HG02623 (cell line): ENCODE measurements around the gene NCCRP1.

Source experiments
- ATAC-seq: cut with Tn5 transposase; IDR thresholded peaks from one replicate; pipeline ENCODE4 v1.9.1; 2021; ENCODE audit warnings: moderate library complexity; ENCODE audit not compliant: unreplicated experiment

Gene NCCRP1

DNA sequence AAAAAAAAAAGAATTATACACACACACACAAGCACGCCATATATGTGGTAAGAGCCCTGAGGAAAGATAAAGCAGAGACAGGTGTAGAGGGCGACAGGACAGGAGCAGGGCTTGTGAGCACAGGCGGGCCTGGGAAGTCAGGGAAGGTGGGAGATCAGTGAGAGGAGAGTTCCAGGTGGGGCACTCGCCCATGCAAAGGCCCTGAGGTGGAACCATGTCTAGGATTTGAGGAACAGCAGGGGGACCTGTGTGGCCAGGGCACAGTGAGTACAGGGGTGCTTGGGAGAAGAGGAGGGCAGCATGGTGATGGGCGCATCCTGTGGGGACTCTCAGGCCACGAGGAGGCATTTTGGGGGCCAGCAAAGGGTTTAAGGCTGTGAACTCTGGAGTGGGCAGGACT, 32.5 kb upstream of the NCCRP1 start:
- no peak for ATAC-seq

DNA sequence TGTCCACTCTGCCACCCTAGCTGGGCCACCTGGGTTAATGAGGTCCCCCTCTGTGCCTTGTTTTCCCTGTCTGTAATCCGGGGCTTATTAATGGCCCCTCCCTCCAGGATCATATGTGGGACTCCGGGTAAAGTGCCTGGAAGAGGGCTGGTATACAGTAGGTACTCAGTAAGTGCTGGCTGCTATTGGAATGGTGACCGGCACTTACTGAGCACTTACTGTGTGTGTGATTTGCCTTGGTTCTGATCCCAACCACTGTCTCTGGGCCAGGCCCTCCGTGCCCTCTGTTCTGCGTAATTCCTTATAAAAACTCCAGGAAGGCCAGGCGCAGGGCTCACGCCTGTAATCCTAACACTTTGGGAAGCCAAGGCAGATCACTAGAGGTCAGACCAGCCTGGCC, 30.9 kb upstream of the NCCRP1 start:
- no peak for ATAC-seq

DNA sequence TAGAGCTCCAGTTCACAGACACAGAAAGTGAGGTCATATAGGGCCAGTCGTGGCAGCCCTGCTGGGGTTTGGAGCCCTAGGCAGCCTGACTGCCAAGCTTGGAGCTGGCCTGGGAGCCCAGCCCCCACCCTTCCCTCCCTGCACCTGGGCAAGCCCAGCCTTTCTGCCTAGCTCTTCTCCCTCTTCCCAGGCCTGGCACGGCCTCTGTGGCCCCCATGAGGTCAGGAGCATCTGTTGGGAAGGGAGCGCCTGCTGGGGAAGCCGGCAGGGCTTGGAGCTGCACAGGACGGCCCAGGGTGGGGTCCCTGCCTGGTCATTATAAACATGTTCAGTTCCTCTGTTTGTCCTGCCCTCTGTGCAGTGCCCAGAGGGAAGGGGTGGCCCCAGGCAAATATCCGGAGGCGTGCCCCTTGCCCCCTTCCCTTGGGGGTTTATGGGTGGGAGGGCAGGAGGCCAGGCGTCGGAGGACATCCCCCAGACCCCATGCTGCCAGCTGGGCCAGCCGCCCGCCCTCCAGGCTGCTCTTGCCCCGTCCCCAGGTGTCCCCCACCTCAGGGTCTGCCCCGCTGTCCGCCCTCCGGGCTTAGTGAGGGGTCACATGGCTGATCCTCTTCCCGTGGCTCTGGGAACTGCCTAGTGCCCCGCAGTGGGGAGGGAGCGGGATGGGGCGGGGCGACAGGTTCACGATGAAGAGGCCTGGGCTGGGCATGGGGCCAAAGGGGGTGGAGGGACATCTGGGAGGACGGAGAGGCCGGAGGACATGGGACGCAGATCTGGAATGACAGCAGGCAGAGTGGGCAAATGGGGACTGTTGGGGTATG, 30.0 kb upstream of the NCCRP1 start:
- no peak for ATAC-seq

DNA sequence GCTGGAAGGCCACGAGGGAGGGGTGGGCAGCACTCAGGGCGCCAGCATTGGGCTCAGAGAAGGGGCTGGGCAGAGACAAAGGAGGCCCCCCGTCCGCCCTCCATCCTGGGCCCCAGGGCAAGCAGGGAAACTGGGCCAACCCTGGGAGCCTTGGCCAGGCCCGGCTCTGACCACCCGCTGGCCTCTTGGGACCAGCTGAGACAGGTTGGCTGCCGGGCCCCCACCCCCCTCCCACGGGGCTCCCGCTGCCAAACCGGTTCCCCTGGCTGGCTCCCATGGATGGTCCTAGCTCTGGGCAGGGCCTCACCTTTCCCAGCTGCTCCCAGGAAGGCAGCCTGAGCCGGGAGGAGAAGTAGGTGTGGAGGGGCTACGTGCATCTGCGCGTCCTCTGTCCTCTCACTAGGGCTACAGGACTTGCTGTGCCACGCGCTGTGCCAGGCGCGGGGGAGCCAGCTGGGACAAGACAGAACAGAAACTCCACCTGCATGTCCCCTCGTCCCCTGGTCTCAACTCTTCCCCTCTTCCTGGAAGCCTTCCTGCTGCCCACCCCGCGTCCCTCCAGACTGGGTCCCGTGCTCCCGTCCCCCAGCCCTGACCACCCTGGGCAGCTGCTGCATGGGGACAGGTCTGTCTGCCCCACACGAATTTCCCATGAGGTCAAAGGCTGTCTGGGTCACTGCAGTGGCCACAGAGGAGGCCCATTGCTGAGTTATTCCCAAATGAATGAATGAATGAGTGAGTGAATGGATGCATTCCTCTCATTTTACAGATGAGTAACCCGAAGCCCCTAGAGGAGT, 29.1 kb upstream of the NCCRP1 start:
- ATAC-seq, result no peak

DNA sequence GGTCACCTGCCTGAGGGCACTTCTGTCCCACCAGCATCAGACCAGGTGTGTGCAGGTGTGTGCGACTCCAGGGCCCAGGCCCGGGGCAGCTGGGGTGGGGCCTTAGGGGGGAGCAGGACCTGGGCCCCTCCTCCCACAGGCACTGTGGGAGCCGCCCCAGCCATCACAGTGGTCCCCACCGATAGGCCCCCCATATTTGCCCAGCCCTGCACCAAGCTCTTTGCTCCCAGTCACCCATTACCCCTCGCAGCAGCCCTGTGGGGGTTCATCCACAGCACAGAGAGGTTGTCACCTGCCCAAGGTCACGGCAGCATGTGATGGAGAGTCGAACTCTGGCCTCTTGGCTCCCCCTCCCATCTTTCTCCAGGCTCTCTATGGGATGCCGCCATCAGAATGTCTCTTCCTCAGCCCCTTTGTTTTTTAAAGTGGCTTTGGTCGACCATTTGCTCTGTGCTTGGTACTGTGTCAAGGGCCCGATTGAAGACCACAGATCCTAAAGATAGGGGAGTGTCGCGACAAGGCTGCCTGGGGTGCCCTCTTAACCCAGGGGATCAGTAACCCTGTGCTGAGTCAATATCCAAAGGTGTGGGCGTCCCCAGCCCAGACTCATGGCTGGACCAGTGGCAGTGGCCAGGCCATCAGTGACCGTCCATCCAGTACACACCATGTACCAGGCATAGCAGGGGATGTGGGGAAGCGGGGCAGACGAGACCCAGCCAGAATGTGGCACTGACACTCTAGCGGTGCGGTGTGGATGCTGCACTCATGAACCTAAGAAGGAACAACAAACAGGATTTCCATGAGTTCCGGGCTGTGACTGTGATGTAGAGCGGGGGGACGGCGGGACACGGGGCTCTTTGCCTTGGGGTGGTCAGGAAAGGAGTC, 28.3 kb upstream of the NCCRP1 start:
- ATAC-seq, result no peak

DNA sequence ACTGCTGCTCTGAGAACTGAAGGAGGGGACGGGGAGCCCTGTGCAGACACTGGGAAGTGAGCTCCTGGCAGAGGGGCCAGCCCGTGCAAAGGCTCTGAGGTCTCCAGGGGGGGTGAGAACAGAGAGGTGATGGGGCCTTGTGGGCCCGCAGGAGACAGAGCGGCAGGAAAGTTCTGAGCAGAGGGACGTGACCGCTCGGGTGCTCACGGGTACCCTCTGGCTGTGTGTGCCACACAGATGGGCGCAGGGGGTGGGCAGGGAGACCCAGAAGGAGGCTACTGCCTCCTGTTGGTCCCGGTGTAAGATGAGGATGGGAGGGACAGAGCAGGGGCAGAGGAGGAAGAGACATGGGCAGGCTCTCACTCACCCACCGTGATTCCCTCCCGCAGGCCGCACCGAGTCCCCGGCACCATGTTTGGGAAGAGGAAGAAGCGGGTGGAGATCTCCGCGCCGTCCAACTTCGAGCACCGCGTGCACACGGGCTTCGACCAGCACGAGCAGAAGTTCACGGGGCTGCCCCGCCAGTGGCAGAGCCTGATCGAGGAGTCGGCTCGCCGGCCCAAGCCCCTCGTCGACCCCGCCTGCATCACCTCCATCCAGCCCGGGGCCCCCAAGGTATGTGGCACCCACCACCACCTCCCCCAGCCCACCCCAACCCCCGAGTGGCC, 27.5 kb upstream of the NCCRP1 start:
- no peak for ATAC-seq

DNA sequence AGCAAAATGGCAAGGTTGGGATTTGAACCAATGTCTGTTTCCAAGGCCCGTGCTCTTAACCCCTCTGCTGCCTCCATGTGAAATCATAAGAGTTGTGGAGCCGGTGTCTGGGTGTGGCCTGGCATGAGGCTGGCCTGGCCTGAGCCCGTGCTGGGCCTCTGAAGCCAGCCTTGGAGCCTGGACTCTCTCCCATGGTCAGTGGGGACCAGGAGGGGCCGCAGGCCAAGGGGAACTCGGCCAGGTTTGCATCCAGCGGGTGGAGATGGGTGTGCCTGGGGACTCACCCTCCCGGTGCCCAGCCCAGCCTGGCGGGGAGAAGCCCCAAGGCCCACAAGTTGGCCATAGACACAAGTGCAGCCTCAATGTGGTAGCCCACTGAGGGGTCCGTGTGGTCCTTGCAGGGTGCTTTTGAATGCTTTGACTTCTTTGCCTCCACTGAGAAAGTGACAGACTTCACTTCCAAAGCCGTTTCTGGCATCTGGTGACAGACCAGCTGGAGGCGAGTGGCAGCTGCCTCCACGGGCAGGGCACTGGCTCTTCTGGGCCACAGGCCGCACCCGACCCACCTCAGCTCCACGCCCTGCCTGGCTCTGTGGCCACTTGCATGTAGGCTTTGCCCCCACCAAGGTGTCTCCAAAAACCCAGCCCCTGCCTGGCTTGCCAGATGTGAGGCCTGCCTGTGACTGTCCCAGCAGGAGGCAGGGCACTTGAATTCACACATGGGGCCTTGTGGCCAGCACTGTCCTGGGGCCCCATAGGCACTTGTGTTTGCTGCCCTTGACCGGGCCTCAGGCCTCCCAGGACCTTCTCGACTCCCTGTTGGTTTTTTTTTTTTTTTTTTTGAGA, 26.2 kb upstream of the NCCRP1 start:
- ATAC-seq, result no peak

DNA sequence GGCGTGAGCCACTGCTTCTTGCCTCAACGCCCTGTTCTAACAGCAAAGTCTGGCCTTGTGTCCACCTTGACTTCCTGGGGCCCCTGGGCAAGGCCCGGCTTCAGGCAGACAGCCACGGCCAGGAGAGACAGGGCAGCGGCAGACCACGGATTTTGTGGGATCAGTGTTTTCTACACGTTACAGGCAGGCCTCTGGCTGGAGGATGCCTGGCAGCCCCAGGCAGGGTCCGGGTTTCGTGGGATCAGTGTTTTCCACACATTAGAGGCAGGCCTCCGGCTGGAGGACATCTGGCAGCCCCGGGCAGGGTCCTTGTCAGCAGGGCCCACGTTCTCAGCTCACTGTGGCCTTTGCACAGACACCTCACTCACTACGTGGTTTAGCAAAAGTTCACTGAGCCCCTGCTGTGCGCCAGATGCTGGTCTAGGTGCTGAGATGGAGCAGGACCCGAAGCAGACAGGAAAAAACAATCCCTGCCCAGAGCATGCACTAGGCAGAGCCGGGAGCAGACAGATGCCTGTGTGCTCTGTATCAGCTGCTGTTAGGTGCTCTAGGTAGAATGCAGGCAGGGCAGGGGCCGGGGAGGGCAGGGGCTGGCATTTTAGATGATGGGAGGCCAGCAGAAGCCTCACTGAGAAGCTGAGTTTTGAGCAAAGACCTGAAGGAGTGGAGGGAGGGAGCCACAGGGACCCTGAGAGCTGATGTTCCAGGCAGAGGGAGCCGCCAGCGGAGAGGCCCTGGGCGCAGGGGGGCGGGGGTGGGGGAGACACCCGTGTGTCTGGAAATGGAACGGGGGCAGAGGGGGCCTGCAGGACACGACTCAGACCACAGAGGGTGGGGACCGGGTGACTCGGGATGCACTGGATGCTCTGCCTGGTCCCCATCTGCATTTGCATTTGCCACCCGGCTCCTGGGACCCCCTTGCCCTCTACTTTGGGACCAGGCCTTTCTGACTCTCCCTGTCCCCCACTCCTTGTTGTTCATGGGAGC, 25.0 kb upstream of the NCCRP1 start:
- no peak for ATAC-seq

DNA sequence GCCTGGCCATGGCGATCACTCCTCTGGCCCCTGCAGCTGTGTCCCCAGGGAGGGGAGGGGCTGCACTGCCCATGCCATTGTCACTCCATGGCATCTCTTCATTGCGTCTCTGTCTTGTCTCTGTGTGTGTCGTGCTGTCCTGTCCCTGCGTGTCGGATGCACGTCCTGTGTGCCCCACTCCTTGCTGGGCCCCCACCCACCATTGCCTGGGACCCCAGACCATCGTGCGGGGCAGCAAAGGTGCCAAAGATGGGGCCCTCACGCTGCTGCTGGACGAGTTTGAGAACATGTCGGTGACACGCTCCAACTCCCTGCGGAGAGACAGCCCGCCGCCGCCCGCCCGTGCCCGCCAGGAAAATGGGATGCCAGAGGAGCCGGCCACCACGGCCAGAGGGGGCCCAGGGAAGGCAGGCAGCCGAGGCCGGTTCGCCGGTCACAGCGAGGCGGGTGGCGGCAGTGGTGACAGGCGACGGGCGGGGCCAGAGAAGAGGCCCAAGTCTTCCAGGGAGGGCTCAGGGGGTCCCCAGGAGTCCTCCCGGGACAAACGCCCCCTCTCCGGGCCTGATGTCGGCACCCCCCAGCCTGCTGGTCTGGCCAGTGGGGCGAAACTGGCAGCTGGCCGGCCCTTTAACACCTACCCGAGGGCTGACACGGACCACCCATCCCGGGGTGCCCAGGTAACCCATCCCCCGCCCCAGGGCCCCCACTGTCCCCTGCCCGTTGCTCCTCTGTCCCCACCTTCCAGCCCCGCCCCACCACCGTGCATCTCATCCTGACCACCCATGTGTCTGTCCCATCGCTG, 23.9 kb upstream of the NCCRP1 start:
- no peak for ATAC-seq

DNA sequence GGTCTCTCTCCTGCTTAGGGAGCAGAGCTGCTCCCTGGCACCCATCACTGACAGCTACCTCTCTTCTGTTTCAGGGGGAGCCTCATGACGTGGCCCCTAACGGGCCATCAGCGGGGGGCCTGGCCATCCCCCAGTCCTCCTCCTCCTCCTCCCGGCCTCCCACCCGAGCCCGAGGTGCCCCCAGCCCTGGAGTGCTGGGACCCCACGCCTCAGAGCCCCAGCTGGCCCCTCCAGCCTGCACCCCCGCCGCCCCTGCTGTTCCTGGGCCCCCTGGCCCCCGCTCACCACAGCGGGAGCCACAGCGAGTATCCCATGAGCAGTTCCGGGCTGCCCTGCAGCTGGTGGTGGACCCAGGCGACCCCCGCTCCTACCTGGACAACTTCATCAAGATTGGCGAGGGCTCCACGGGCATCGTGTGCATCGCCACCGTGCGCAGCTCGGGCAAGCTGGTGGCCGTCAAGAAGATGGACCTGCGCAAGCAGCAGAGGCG, 23.2 kb upstream of the NCCRP1 start:
- no peak for ATAC-seq

DNA sequence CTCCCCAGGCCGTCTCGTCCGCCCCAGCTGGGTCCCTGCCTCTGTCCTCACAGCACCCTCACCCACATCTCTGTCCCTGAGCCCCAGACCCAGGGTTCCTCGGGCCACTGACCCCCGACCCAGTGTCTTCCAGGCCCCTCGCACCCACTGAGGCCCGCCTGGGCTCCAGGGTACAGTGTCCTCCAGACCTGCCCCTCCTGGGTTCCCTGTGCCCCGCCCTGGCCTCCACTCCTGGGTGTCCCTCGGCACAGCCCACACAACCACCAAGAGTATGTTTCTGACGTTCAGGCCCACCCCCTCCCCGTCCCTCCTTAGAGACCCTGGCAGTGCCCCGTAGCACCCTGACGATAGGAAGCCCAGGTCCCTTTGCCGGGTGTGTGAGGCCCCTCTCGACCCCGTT, 22.6 kb upstream of the NCCRP1 start:
- ATAC-seq, result no peak

DNA sequence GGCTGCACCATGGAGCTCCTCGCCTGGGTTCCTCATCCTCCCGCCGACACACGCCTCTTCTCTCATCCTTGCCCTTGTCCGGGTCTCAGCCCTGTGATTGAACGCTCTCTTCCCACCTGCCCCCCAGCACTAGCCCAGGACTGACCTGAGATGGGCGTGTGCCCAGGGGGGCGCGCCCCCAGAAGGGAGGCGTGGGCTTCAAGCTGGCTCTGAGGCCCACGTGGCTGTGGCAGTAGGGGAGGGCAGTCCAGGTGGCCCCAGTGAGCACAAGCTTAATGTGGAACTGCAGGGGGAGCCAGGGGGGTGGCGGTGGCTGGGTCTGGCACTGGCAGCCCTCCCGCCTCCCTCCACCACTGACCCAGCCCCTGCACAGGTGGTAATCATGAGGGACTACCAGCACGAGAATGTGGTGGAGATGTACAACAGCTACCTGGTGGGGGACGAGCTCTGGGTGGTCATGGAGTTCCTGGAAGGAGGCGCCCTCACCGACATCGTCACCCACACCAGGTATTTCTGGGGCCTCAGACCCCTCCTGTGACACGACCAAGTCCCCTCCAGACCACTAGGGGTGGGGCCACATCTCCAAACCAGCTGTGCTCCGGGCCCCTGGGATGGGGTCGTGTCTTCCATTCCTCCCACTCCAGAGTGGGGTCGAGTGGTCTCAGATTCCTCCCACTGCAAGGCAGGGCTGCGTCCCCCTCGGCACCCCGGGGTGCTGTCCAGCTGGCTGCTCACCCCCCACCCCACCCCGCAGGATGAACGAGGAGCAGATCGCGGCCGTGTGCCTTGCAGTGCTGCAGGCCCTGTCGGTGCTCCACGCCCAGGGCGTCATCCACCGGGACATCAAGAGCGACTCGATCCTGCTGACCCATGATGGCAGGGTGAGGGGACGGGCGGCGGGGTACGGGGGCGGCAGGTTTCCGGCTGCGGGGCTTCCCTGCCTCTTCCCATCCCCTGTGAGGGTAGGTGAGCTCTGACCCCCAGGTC, 21.9 kb upstream of the NCCRP1 start:
- no peak for ATAC-seq

DNA sequence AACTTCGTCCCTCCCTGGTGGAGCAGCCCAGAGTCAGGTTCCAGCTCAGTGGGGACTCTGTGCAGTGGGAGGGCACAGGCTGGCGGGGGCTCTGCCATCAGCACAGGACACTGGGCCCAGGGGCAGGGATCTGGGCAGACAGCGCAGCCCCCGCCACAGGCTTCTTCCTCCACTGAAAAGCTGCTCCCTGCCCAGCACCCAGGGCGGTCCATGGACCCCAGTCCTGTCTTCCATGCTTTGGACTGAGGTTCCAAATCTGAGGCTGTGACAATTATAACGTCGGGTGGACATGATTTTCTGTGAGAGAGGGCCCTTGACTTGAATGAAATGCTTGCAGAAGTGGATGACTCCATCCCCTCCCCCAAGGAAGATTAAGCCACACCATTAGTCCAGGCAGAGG, 21.2 kb upstream of the NCCRP1 start:
- ATAC-seq, result no peak

DNA sequence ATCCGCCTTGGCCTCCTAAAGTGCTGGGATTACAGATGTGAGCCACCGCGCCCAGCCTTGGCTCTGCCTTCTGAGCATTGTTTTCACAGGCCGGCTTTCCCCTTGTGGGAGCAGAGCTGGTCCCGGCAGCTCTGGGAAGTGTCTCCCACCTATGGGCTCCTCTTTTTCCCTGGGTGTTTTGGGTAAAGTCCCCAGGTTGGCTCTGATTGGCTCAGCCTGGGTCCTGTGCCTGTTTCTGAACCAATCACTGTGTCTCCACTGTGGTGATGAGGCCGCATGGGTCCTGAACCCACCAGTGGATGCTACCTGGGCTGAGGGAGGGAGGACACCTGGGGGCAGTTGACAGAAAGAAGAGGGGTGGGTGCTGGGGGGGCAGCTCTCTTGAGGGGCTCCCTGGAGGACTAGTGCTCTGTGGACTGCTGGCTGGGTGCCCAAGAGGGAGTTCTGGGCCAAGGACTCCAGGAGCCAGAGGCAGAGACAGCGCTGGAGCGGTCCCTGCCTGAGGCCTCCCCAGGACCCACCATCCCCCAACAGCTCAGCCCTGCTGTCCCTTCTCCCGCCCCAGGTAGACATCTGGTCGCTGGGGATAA, 19.6 kb upstream of the NCCRP1 start:
- no peak for ATAC-seq

DNA sequence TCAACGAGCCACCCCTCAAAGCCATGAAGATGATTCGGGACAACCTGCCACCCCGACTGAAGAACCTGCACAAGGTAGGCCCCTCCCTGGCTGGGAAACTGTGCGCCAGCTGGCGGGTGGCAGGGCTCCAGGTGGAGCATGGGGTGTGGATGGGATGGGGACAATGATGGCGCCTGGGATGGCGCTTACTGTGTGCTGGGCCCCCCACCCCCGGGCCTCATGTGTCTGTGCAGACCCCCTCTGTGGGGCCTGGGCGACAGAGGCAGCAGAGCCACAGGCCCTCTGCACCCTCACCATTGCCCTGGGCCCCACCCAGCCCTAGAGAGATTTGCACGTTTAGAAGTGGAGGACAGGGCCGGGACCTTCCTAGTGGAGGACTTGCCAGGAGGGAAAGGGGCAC, 19.0 kb upstream of the NCCRP1 start:
- no peak for ATAC-seq

DNA sequence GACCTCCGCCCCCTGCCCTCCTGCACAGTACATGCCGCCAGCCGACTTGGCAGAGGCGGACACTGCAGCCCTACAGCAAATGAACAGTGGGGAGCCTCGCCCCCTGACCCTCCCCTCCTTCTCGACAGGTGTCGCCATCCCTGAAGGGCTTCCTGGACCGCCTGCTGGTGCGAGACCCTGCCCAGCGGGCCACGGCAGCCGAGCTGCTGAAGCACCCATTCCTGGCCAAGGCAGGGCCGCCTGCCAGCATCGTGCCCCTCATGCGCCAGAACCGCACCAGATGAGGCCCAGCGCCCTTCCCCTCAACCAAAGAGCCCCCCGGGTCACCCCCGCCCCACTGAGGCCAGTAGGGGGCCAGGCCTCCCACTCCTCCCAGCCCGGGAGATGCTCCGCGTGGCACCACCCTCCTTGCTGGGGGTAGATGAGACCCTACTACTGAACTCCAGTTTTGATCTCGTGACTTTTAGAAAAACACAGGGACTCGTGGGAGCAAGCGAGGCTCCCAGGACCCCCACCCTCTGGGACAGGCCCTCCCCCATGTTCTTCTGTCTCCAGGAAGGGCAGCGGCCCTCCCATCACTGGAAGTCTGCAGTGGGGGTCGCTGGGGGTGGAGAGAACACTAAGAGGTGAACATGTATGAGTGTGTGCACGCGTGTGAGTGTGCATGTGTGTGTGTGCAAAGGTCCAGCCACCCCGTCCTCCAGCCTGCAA, 18.3 kb upstream of the NCCRP1 start:
- ATAC-seq, result no peak
